Spleen (tissue), 11 donors: Measurements from ENCODE around the gene STK4. TPM values are rescaled to one million over a fixed set of nuclear protein-coding genes. Genes with fewer than 3 reads are reported as not detected.
A peak's percentile ranks its signal among the peaks of the same experiment; 100 is the strongest.

Experiments
- DNase-seq: peaks from one replicate; pipeline ENCODE4 v3.0.0-alpha.2; 2020
- H3K27ac ChIP-seq, 8 donors: fragments of 200-600 bp; sonication (generic) in 7 of 8; 1 replicate in 4 of 8; 2 replicates in 4 of 8; pipeline versions ENCODE4 v1.5.0 to v1.8.0; 2016 to 2021; ENCODE audit warnings: inconsistent platforms in 4 of 8, mild to moderate bottlenecking in 4 of 8, moderate library complexity in 1 of 8
- H3K27me3 ChIP-seq, 7 donors: fragments of 200-600 bp; sonication (generic) in 6 of 7; replicated peaks in 1 of 7; 1 replicate in 4 of 7; 2 replicates in 3 of 7; pipeline versions ENCODE4 v1.5.0 to v1.8.0; 2016 to 2021; ENCODE audit warnings: inconsistent platforms in 3 of 7, mild to moderate bottlenecking in 1 of 7
- H3K36me3 ChIP-seq, 6 donors: fragments of 200-600 bp; sonication (generic) in 5 of 6; 1 replicate in 4 of 6; 2 replicates in 2 of 6; pipeline versions ENCODE4 v1.5.0 to v1.8.0; 2016 to 2021; ENCODE audit warnings: inconsistent platforms in 2 of 6
- H3K4me1 ChIP-seq, 6 donors: fragments of 200-600 bp; sonication (generic) in 5 of 6; 1 replicate in 3 of 6; 2 replicates in 3 of 6; pipeline versions ENCODE4 v1.5.0 to v1.8.0; 2016 to 2021; ENCODE audit warnings: inconsistent platforms in 3 of 6
- H3K4me3 ChIP-seq, 8 donors: fragments of 200-600 bp; sonication (generic) in 7 of 8; 1 replicate in 4 of 8; 2 replicates in 4 of 8; pipeline versions ENCODE4 v1.5.0 to v1.8.0; 2016 to 2021; ENCODE audit warnings: inconsistent platforms in 4 of 8, mild to moderate bottlenecking in 4 of 8, moderate library complexity in 2 of 8
- H3K9me3 ChIP-seq, 8 donors: fragments of 200-600 bp; sonication (generic) in 7 of 8; 1 replicate in 4 of 8; 2 replicates in 4 of 8; pipeline versions ENCODE4 v1.5.0 to v1.8.0; 2016 to 2021; ENCODE audit warnings: inconsistent platforms in 4 of 8
- POLR2A ChIP-seq, 3 donors: fragments of 450-650 bp; IDR thresholded peaks; one replicate each; pipeline ENCODE4 v1.5.1; 2017; ENCODE audit warnings: antibody characterized with exemption in 3 of 3, mild to moderate bottlenecking in 1 of 3
- POLR2AphosphoS5 ChIP-seq, 3 donors: sonication (generic); formaldehyde crosslinking; IDR thresholded peaks; one replicate each; pipeline ENCODE4 v1.5.1; 2017; ENCODE audit warnings: antibody characterized with exemption in 3 of 3
- WGBS, 5 donors: extraction: QIAGEN DNeasy Blood & Tissue Kit in 3 of 5; methylation state at CpG; one replicate each; pipeline versions ENCODE4 v1.1.5 to v1.1.7; 2013 to 2018; 5-methylcytosine and 5-hydroxymethylcytosine counted together
- intact Hi-C: fragments of 100-400 bp; cut with DNase I; formaldehyde crosslinking; loops from one replicate; pipeline ENCODE4 v1.15.0; 2023; ENCODE audit warnings: low total_unique reads
- polyA plus RNA-seq, 3 donors: library from polyadenylated mRNA; stranded (reverse); fragments of 200-250 nt; gene quantifications; one replicate each; pipeline ENCODE4 v1.2.1, GENCODE V29; 2013
- total RNA-seq, 7 donors: library from RNA; depleted of rRNA in 3 of 7; stranded (reverse); fragments of >200 nt in 3 of 7; fragmentation: NEBNext Ultra II Directional in 4 of 7; extraction: Animal tissue kit (Norgen Biotek cat#: 25700) in 4 of 7; gene quantifications; one replicate each; pipeline versions ENCODE4 v1.1.0 to v1.2.1, GENCODE V29; 2016 to 2021
- TF ChIP-seq, protein P1 (sequence below), 11 experiments: fragments of 200-600 bp in 7 of 11; fragments of 450-650 bp in 4 of 11; sonication (generic) in 4 of 11; IDR thresholded peaks in 8 of 11; conservative IDR thresholded peaks in 3 of 11; 1 replicate in 7 of 11; 2 replicates in 4 of 11; pipeline versions ENCODE4 v1.4.0 to v1.8.0; 2016 to 2021; ENCODE audit warnings: antibody characterized with exemption in 11 of 11, inconsistent platforms in 4 of 11, mild to moderate bottlenecking in 1 of 11
- donor health status: healthy with polysubstance abuse.
- donor health status: DM: no; HTN: no; CAD: no; lungs with moderate emphysema.
- donor health status: DM: no; HTN: no; CAD: no.
- donor health status: Bipolar disorder and iron deficiency.
- donor health status: healthy.
- donor health status: DM: no; HTN: no; CAD: no.
- donor health status: DM: yes; HTN: yes; CAD: no.

Gene STK4
- total and polyA plus RNA-seq, 10 donors, result 19.0 to 241 (median 124) TPM

DNA sequence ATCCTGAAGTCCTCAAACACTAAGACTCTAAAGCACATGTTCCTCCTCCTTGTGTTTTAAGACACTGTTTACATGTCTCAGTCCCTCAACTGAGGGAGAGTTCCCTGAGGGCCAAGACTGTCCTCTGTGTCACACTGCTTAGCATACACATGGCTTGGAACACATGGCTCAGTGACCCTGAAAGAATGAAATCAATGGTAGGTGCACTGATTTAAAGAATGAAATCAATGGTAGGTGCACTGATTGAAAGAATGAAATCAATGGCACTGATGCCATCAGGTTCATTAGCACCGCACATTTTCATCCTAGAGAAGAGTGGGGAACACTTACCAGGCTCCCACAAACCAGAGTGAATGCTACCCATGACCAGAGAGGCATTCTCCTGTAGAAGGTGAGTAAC is 15.9 kb upstream of the STK4 start:
- no peaks in the 10 kb centered on the region for H3K9me3 ChIP-seq
- H3K27ac ChIP-seq, result no peak overlapping the region
- 94 to 100% (median 97%) methylated on average over 1 of the region's 1 CpG for WGBS, 5 donors
- TF ChIP-seq, protein P1, sequence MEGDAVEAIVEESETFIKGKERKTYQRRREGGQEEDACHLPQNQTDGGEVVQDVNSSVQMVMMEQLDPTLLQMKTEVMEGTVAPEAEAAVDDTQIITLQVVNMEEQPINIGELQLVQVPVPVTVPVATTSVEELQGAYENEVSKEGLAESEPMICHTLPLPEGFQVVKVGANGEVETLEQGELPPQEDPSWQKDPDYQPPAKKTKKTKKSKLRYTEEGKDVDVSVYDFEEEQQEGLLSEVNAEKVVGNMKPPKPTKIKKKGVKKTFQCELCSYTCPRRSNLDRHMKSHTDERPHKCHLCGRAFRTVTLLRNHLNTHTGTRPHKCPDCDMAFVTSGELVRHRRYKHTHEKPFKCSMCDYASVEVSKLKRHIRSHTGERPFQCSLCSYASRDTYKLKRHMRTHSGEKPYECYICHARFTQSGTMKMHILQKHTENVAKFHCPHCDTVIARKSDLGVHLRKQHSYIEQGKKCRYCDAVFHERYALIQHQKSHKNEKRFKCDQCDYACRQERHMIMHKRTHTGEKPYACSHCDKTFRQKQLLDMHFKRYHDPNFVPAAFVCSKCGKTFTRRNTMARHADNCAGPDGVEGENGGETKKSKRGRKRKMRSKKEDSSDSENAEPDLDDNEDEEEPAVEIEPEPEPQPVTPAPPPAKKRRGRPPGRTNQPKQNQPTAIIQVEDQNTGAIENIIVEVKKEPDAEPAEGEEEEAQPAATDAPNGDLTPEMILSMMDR (IDR thresholded peaks at IDR 0.05 in 8 of 11, conservative IDR thresholded peaks at IDR 0.05 in 3 of 11), result no peak
- no peak for TF ChIP-seq POLR2A (IDR thresholded peaks at IDR 0.05)
- no peak for TF ChIP-seq POLR2AphosphoS5 (IDR thresholded peaks at IDR 0.05)
- no peaks in the 10 kb centered on the region for H3K27me3 ChIP-seq
- intact Hi-C loops, result loop anchor here (10.0 kb wide), 1 partner anchor 56 kb away; no protein-coding TSS in a partner anchor
- DNase-seq, result no peak
- peaks cover 0 to 38% (median 5%) of the 10 kb centered on the region in 6 donors for H3K4me1 ChIP-seq
- H3K36me3 ChIP-seq, result peaks cover 0 to 100% (median 91%) of the 10 kb centered on the region in 6 donors
- H3K4me3 ChIP-seq, result no peak overlapping the region

DNA sequence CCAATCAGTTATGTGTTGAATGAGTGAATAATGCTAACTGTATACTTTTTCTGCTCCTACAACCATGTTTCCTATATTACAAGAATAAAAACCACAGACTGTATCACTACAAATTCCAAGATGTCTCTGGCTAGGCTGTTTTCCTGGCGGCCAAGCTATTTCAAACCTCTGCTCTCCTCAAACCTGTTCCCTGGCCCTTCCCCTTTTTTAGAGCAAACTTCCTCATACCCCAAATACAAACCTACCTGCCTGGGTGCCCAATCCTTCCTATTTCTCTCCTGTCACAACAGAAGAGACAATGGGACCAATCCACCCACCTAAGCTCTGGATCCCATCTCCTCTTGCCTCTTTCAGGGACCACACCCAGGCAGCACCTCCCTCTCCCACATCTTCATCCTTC is 13.6 kb upstream of the STK4 start:
- 72 to 96% (median 85%) methylated on average over 1 of the region's 1 CpG for WGBS, 5 donors
- peaks cover 0 to 95% (median 85%) of the 10 kb centered on the region in 6 donors for H3K36me3 ChIP-seq
- no peak overlapping the region for H3K27ac ChIP-seq
- H3K27me3 ChIP-seq, result no peaks in the 10 kb centered on the region
- TF ChIP-seq POLR2A (IDR thresholded peaks at IDR 0.05), result no peak
- no peak for TF ChIP-seq POLR2AphosphoS5 (IDR thresholded peaks at IDR 0.05)
- TF ChIP-seq, protein P1 (IDR thresholded peaks at IDR 0.05 in 8 of 11, conservative IDR thresholded peaks at IDR 0.05 in 3 of 11), result no peak
- H3K4me1 ChIP-seq, result peaks cover 0 to 45% (median 11%) of the 10 kb centered on the region in 6 donors
- H3K4me3 ChIP-seq, result no peak overlapping the region
- intact Hi-C loops, result loop anchor here (10.0 kb wide), 1 partner anchor 58 kb away; no protein-coding TSS in a partner anchor
- no peaks in the 10 kb centered on the region for H3K9me3 ChIP-seq
- DNase-seq, result no peak

DNA sequence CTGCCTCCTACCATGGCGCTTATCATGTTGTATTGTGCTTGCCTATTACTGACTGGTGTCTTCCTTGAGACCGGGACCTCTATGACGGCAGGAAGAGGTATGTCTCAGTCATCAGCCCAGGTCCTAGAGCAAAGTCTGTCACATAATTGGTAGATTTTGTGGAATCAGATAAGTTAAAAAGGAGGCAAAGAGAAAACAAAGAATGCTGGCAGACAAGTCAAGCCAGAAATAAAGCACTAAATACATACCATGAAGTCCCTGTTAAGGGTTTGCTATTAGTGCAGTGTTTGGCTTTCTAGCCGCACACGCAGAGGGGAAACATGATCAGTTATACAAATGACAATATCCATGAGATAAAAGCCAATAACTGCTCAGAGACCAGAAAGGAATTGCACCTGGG is 12.1 kb upstream of the STK4 start:
- no peak for DNase-seq
- intact Hi-C loops, result loop anchor here (10.0 kb wide), 1 partner anchor 59 kb away; no protein-coding TSS in a partner anchor
- WGBS, 5 donors, result 91 to 97% (median 95%) methylated on average over 5 of the region's 5 CpGs

DNA sequence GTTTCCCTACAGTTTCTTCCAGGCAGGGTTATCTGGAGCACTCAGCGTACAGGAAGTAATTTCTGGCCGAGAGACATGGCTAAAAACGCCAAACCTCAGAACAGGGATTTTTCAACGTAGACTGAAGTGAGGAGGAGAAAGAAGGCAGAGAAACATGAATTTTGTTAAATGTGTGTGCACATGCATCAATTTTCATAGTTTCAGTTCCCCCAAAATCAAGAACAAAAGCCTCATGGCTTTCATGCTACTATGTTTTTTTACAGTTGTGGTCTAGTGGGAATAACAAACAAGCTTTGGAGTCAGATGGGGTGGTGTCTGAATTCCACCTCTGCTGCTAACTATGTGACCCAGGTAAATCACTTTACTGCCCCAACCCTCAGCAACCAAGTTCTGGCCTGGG is 11.0 kb upstream of the STK4 start:
- 50 to 76% (median 64%) methylated on average over 4 of the region's 4 CpGs for WGBS, 5 donors
- Histone ChIP-seq H3K27me3 (no peaks in the 10 kb centered on the region), H3K4me3 (no peak overlapping the region), H3K4me1 (peaks cover 11 to 68% (median 30%) of the 10 kb centered on the region in 6 donors), H3K9me3 (no peaks in the 10 kb centered on the region), H3K36me3 (peaks cover 0 to 77% (median 60%) of the 10 kb centered on the region in 6 donors), H3K27ac (peak overlapping the region in 4 of 8 donors; percentile 4 to 67 (median 38))
- intact Hi-C loops, result loop anchor here (10.0 kb wide), 1 partner anchor 60 kb away; no protein-coding TSS in a partner anchor
- no peak for DNase-seq
- TF ChIP-seq POLR2A (IDR thresholded peaks at IDR 0.05) (no peak), POLR2AphosphoS5 (IDR thresholded peaks at IDR 0.05) (no peak)
- TF ChIP-seq, protein P1 (IDR thresholded peaks at IDR 0.05 in 8 of 11, conservative IDR thresholded peaks at IDR 0.05 in 3 of 11), result no peak

More for the DNA sequence above, 12.1 kb upstream of the STK4 start:
- TF ChIP-seq, protein P1 (IDR thresholded peaks at IDR 0.05 in 8 of 11, conservative IDR thresholded peaks at IDR 0.05 in 3 of 11), result no peak
- TF ChIP-seq POLR2A (IDR thresholded peaks at IDR 0.05) (no peak), POLR2AphosphoS5 (IDR thresholded peaks at IDR 0.05) (no peak)
- no peaks in the 10 kb centered on the region for H3K9me3 ChIP-seq
- H3K36me3 ChIP-seq, result peaks cover 0 to 88% (median 71%) of the 10 kb centered on the region in 6 donors
- peaks cover 7 to 60% (median 24%) of the 10 kb centered on the region in 6 donors for H3K4me1 ChIP-seq
- H3K4me3 ChIP-seq, result no peak overlapping the region
- H3K27me3 ChIP-seq, result no peaks in the 10 kb centered on the region
- no peak overlapping the region for H3K27ac ChIP-seq
